Measurements from ENCODE around the gene VGLL4.
A peak's percentile ranks its signal among the peaks of the same experiment; 100 is the strongest.

The VGLL4 gene

GRCh38 chr3:11563159-11563864 is 80.4 kb downstream of the VGLL4 start:
- DNase-seq = peak; percentile 44

DNA sequence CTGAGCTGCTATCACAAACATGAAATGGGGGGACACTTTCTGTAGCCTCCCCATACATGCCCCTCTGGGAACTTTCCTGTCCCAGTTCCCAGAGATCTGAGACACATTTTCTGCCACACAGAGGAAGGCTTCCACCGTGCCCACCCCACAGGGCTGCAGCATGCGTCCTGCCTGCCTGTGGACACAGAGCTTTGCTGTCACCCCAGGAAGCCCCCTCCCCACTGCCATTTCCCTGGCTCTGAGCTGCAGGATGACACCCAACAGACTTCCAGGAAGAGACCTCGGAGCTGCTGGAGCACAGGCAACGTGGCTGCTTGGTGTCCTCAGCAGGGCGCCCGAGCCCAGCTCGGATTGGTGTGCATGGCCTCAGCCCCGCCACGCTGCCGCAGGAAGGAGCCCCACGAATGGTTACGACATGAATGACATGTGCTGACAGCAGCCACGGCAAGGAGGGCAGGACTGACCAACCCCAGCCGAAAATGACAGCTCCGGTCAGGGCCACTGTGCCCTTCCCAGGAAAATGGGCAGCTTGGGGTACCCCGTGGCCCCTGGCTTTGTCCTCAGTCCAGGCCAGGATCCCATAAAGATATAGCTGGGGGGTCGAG is 81.3 kb downstream of the VGLL4 start:
- DNase-seq = peak; percentile 51

DNA sequence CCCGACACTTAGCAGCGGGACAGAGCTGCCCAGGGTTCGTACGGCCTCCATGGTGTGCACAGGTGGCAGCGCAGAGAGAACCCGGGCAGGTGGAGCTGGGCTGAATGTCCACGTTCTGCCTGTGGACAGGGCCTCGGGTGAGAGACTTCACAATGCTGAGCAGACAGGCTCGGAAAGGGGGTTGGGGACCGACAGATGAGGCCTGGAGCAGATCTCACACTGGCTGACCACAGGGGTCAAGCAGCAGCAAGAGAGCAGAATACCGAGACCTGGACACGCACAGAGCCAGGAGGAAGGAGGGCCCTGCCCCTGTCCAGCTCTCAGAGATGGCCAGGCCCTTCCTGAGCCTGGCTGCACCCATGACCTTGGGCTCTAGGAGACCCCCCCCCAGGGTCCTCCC is 83.0 kb downstream of the VGLL4 start:
- DNase-seq = peak; percentile 54

GRCh38 chr3:11559816-11560633 is 83.7 kb downstream of the VGLL4 start:
- peak; percentile 38 for DNase-seq

DNA sequence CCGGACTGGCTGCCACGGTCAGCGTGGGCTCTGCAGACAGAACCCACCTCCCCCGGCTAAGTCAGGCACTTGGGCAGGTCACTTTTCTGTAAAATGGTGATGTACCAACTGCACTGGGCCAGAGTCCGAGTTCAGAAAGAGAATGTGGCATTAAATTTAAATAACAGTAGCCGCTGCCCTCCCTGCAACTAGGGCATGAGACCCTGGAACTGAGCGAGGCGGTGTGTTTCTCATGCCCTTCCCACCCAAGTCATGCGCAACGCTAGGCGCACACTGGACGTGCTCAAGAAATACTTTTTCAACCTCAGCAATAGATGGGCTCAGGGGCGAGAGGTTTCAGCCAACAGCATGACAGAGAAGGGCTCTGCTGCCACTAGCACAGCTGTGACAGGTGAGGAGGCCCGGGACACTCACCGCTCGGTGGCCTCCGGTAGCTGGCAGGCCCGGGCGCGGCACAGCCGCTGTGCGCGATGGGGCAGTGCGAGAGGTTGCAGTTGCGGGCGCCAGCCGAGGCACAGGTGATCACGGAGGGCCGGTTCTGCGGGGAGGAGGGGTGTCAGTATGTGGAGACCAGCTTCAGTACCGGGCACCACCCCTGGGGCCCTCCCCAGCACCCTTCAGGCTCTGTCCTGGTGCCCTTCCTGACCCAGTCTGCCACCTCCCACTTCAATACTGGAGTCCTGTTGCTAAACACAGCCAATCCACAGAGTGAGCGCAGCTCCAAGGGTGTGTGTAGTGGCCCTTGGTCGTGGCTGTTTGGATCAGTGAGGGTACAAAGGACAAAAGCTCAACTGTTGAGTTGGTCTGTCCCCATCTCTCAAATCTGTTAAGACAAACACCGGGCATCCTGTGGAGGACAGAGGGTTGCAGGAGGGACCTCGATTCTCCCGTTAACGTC is 84.5 kb downstream of the VGLL4 start:
- peak; percentile 50 for DNase-seq

GRCh38 chr3:11558411-11558903 is 85.3 kb downstream of the VGLL4 start:
- DNase-seq = peak; percentile 50

GRCh38 chr3:11558002-11558401 is 85.7 kb downstream of the VGLL4 start:
- DNase-seq = peak; percentile 55

GRCh38 chr3:11556851-11557644 is 86.7 kb downstream of the VGLL4 start:
- DNase-seq = peak; percentile 55

DNA sequence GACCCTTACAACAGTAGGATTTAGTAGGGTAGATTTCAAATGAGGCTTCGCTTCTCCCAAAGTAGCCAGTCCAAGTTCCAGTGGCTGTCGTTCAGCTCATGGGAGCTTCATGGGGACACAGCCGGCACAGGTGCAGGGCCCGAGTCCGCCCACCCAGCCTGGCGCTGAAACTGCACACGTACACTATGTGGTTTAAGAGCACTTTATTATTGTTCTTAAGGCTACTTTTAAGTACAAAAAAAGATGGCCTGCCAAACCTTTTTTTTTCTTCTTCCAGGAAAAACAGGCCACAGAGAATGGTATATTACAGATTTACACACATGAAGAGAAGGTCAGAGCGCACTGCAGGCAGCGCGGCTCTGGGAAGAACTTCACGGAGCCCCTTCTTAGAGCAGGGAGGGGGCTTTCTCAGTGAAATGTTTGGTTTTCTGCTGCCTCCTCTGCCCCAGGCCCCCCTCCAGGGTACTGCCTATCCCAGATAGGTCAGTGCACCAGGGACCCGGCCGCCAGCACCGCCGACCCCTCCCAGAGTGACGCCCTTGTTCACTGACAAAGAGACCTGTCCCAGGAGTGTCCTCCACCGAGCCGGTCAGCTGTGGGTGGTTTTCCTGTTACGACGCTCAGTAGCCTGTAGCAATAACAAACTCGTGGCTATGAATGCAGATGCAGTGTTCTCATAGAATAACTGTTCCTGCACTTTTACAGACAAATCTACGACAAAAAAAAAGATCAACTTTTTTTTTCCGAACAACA is 87.7 kb downstream of the VGLL4 start:
- peak; percentile 44 for DNase-seq

- DNase-seq = no peak
These were observed 88.4 kb downstream of the VGLL4 start for GRCh38 chr3:11555211-11555782.

GRCh38 chr3:11554666-11555065 is 89.0 kb downstream of the VGLL4 start:
- no peak for DNase-seq

DNA sequence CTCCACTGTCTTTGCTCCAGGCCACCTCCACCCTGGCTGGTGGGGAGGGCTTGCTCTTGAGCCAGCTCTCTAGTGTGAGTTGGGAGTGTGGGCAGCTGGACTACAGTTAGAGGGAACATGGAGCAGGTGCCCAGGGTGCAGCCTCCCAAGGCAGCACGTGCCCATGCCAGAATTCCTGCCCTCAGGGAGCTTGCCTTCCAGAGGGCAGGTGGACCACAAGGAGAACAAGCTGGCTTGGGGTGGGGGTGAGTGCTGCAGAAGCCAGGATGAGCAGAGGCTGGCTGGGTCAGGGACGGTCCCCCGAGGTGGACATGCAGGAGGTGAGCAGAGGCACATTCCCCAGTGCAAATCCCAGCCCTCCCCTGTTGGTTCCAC is 89.5 kb downstream of the VGLL4 start:
- no peak for DNase-seq

DNA sequence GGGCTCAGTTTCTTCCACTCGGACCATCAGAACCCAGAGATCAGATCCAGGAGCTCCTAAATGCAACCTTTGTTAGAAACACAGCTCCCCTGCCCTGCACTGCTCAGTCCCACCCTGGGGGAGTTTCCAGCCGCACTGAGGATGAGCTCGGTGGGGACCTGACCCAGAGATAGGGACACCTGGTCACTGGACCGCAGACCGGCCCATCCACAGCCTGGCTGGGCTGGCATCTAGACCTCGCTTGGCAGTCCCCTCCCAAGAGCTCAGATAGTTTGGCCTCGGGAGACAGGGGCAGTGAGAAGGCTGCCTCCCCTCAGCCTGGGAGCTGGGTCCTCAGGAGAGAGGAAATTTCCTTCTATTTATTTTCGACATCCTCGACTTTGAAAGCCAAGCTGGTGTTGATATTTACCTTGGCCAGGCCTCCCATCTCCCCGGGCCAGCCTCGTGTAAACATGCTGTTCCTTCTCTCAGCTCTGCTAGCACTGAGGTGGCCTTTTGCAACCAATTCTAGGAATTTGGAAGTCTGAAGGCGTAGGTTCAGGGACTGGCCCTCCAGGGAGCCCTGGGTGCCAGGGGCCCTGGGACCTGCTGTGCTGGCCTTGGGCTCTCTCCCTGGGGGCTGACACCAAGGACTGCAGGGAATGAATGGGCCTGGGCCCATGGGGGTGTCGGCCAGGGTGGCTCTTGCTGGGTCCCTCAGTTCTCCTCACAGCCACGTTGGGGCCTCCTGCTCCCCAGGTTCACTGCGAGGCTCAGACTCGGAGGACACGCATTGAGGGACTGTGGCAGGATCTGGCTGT is 90.1 kb downstream of the VGLL4 start:
- DNase-seq = no peak

DNA sequence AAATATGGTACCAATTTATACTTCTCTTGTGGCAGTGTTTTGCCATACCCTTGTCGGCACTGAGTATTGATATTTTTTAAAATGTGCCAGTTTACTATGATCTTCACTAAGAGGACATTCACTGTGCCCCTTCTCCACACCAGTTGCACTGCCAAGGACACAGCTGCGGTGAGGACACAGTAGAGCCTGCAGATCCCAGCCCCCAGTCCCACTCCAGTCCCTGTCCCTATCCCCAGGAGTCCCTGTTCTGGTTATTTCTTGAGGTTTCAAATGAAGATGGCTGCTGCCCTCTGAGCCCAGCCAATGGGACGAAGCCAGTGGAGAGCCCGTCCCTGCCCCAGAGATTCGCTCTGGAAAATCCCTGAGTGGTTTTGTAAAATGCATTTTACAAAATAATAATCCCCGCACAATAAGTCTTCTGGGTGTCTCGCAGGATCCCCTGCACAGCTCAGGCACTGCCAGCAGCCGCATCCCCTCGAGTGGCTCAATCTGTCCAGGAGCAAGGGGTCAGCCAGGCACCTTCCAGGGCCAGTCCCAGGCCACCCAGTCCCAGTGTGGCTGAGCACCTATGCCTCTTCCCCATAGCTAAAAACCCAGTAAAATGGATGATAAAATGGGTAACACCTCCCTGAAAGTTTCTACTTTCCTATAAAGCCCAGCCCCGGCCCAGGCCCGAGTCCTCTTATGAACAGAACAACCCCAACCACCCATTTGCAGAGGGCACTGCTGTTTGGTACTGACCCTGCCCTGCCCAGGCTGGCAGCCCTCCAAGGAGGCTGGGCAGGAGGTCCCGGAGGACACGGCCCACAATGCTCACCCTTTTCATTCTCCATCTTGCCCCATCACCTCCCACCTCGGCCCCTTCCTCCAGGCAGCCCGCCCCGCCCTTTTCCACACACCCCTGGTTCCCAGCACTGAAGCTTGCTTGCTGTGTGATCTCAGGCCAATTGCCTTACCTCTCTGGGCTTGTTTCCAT is 91.1 kb downstream of the VGLL4 start:
- no peak for DNase-seq

- no peak for DNase-seq
These were observed 92.7 kb downstream of the VGLL4 start for GRCh38 chr3:11551036-11551435.

GRCh38 chr3:11549580-11550140 is 94.1 kb downstream of the VGLL4 start:
- DNase-seq = peak; percentile 44

DNA sequence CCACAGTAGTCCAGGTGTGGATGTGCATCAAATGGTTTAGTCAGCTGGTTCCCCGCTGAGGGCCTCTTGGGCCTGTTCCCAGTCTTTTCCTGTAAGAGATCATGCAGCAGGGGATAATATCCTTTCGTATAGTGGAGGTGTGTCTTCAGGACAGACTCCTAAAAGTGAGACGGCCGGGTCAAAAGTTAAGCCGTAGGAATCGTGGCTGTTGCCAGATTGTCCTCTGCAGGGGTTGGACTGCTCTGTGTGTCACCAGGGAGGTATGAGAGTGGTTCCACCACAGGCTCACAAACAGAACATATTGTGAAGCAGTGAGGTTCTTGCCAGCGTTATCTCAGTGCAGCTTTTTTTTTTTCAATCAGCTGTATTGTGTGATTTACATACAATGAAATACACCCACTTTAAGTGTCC is 95.0 kb downstream of the VGLL4 start:
- peak; percentile 54 for DNase-seq

DNA sequence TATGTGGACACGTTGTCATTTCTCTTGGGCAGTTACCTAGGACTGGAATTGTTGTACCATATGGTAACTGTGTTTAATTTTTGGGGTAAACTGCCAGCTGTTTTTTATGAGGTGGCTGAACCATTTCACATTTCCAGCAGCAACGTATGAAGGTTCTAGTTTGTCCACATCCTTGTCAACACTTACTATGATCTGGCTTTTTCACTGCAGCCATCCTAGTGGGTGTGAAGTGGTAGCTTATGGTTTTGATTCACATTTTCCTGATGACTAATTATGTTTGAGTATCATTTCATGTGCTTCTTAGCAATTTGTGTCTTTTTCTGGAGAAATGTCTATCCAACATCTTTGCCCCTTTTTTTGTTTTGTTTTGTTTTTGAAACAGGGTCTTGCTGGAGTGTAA is 96.2 kb downstream of the VGLL4 start:
- no peak for DNase-seq

All from islet precursor cell (in vitro differentiated cells).